ENCODE results near the gene SKAP1. TPM values are rescaled to one million over a fixed set of nuclear protein-coding genes. Genes with fewer than 3 reads are reported as not detected.

Gene SKAP1
- total RNA-seq, 1 experiment from 2014 or later = 0.31 TPM

GRCh38 chr17:48236681-48237134, 193.3 kb downstream of the SKAP1 start:
- H3K27me3 ChIP-seq (ENCODE audit: insufficient read depth, low read depth) = no peaks in the 10 kb centered on the region
- no peaks in the 10 kb centered on the region for H3K9me2 ChIP-seq (ENCODE audit: insufficient read depth)
- peaks cover 59% of the 10 kb centered on the region for H3K4me1 ChIP-seq (replicated peaks; ENCODE audit: insufficient read depth)
- peaks cover 10% of the 10 kb centered on the region for H3K9me3 ChIP-seq (ENCODE audit: insufficient read depth, low read depth)
- intact Hi-C loops (cut with micrococcal nuclease; ENCODE audit: unreplicated experiment) = no loop called here
- no peaks in the 10 kb centered on the region for H3K79me2 ChIP-seq (ENCODE audit: low read depth)
- POLR2A ChIA-PET (ENCODE audit: unreplicated experiment) = interaction anchor here (0.6 kb wide), 1 partner anchor 86 kb away, joined by 22 read pairs; no protein-coding TSS in a partner anchor
- no peak overlapping the region for H2AFZ ChIP-seq
- no peak for TF ChIP-seq CTCF (conservative IDR thresholded peaks at IDR 0.05)
- TF ChIP-seq EZH2 (IDR thresholded peaks at IDR 0.05; ENCODE audit: low read depth) = no peak
- 0 out of 2 replicates have a peak overlapping the region, but pooled peaks have one; percentile 2 for H3K4me2 ChIP-seq
- CTCF ChIA-PET = no interaction called here
- no peaks in the 10 kb centered on the region for H3K36me3 ChIP-seq (ENCODE audit: low read depth)
- no peak overlapping the region for H3K4me3 ChIP-seq
- peak overlapping the region; percentile 47 for H3K27ac ChIP-seq
- DNase-seq = peak; percentile 22 to 83
- no TSS peak for BruUV-seq (replicated peaks)
- peaks cover 41% of the 10 kb centered on the region; the same call in 1 of the 2 replicates for H3F3A ChIP-seq (ENCODE audit: insufficient read depth, low read depth)
- H4K20me1 ChIP-seq (ENCODE audit: insufficient read depth) = no peaks in the 10 kb centered on the region

- DNase-seq = no peak
- Histone ChIP-seq H3K79me2 (ENCODE audit: low read depth) (no peaks in the 10 kb centered on the region), H3K4me1 (replicated peaks; ENCODE audit: insufficient read depth) (peaks cover 41% of the 10 kb centered on the region), H2AFZ (no peak overlapping the region), H3K36me3 (ENCODE audit: low read depth) (no peaks in the 10 kb centered on the region), H3K27me3 (ENCODE audit: insufficient read depth, low read depth) (no peaks in the 10 kb centered on the region), H4K20me1 (ENCODE audit: insufficient read depth) (no peaks in the 10 kb centered on the region), H3K4me3 (no peak overlapping the region), H3K4me2 (no peak overlapping the region), H3K27ac (no peak overlapping the region), H3K9me3 (ENCODE audit: insufficient read depth, low read depth) (peaks cover 10% of the 10 kb centered on the region; the same call in 1 of the 2 replicates), H3F3A (ENCODE audit: insufficient read depth, low read depth) (peaks cover 25% of the 10 kb centered on the region; the same call in 1 of the 2 replicates), H3K9me2 (ENCODE audit: insufficient read depth) (no peaks in the 10 kb centered on the region)
- intact Hi-C loops (cut with micrococcal nuclease; ENCODE audit: unreplicated experiment) = no loop called here
- POLR2A ChIA-PET (ENCODE audit: unreplicated experiment) = no interaction called here
- BruUV-seq (replicated peaks) = no TSS peak
- CTCF ChIA-PET = no interaction called here
- TF ChIP-seq EZH2 (IDR thresholded peaks at IDR 0.05; ENCODE audit: low read depth) (no peak), CTCF (conservative IDR thresholded peaks at IDR 0.05) (no peak)
Measured at GRCh38 chr17:48234922-48235321, 195.1 kb downstream of the SKAP1 start.

GRCh38 chr17:48231995-48232959, 197.7 kb downstream of the SKAP1 start:
- peaks cover 5% of the 10 kb centered on the region for H3K9me3 ChIP-seq (ENCODE audit: insufficient read depth, low read depth)
- H3K4me2 ChIP-seq = no peak overlapping the region
- TF ChIP-seq EZH2 (IDR thresholded peaks at IDR 0.05; ENCODE audit: low read depth) (no peak), CTCF (conservative IDR thresholded peaks at IDR 0.05) (no peak)
- H4K20me1 ChIP-seq (ENCODE audit: insufficient read depth) = no peaks in the 10 kb centered on the region
- ChIA-PET POLR2A (ENCODE audit: unreplicated experiment) (no interaction called here), CTCF (interaction anchor here (0.8 kb wide), 1 partner anchor 387 kb away, joined by 4 read pairs; no protein-coding TSS in a partner anchor)
- no TSS peak for BruUV-seq (replicated peaks)
- peaks cover 15% of the 10 kb centered on the region for H3K4me1 ChIP-seq (replicated peaks; ENCODE audit: insufficient read depth)
- no peaks in the 10 kb centered on the region for H3K79me2 ChIP-seq (ENCODE audit: low read depth)
- no peak overlapping the region for H3K4me3 ChIP-seq
- no peak overlapping the region for H2AFZ ChIP-seq
- H3K27ac ChIP-seq = no peak overlapping the region
- peaks cover 15% of the 10 kb centered on the region; the same call in 1 of the 2 replicates for H3F3A ChIP-seq (ENCODE audit: insufficient read depth, low read depth)
- H3K36me3 ChIP-seq (ENCODE audit: low read depth) = no peaks in the 10 kb centered on the region
- no peaks in the 10 kb centered on the region for H3K9me2 ChIP-seq (ENCODE audit: insufficient read depth)
- intact Hi-C loops (cut with micrococcal nuclease; ENCODE audit: unreplicated experiment) = no loop called here
- DNase-seq = no peak
- H3K27me3 ChIP-seq (ENCODE audit: insufficient read depth, low read depth) = no peaks in the 10 kb centered on the region
